Duodenal mucosa (tissue), 2 donors: ENCODE data around the gene ZNF121.
"Not testable (repeated sequence)": the region's sequence is repeated elsewhere in the genome, so short reads cannot be mapped to it uniquely, and the experiment has no call there.

ENCODE experiments used
- H3K27ac ChIP-seq: one replicate; pipeline ENCODE4 v1.7.0; 2013; ENCODE audit warnings: low read depth, low read length
- H3K27me3 ChIP-seq, 2 donors: one replicate each; pipeline ENCODE4 v1.7.0; 2013; ENCODE audit warnings: low read length in 2 of 2, control low read depth in 1 of 2; ENCODE audit not compliant: insufficient read depth in 2 of 2, control insufficient read depth in 1 of 2
- H3K36me3 ChIP-seq, 2 donors: one replicate each; pipeline ENCODE4 v1.7.0; 2013; ENCODE audit warnings: low read length in 2 of 2, control low read depth in 1 of 2; ENCODE audit not compliant: insufficient read depth in 2 of 2, control insufficient read depth in 1 of 2
- H3K4me1 ChIP-seq, 2 donors: one replicate each; pipeline ENCODE4 v1.7.0; 2013; ENCODE audit warnings: low read length in 2 of 2, control low read depth in 1 of 2; ENCODE audit not compliant: insufficient read depth in 2 of 2, control insufficient read depth in 1 of 2
- H3K4me3 ChIP-seq, 2 donors: one replicate each; pipeline ENCODE4 v1.7.0; 2013; ENCODE audit warnings: low read length in 2 of 2, low read depth in 1 of 2
- H3K9ac ChIP-seq, 2 donors: one replicate each; pipeline ENCODE4 v1.7.0; 2013; ENCODE audit warnings: low read length in 2 of 2, low read depth in 1 of 2
- H3K9me3 ChIP-seq, 2 donors: one replicate each; pipeline ENCODE4 v1.7.0; 2013; ENCODE audit warnings: low read length in 2 of 2, control low read depth in 1 of 2; ENCODE audit not compliant: control insufficient read depth in 1 of 2

Gene ZNF121

GRCh38 chr19:9539201-9539600, 45.1 kb downstream of the ZNF121 start:
- H3K9ac ChIP-seq, H3K4me1 ChIP-seq, H3K27ac ChIP-seq, H3K27me3 ChIP-seq: not testable (repeated sequence)
- Histone ChIP-seq H3K4me3 (peak overlapping the region; percentile 89 to 97), H3K36me3 (peaks cover 17 to 25% of the 10 kb centered on the region in 2 donors), H3K9me3 (peaks cover 2 to 21% of the 10 kb centered on the region in 2 donors)

- Histone ChIP-seq H3K4me1 (peaks cover 0 to 4% of the 10 kb centered on the region in 2 donors), H3K36me3 (peaks cover 25 to 33% of the 10 kb centered on the region in 2 donors), H3K4me3 (peak within 1 kb of the TSS; percentile 89 to 97), H3K27me3 (no peaks in the 10 kb centered on the region), H3K9ac (peak within 1 kb of the TSS; percentile 94), H3K9me3 (peaks cover 7 to 27% of the 10 kb centered on the region in 2 donors), H3K27ac (peak within 1 kb of the TSS; percentile 78)
Measured at GRCh38 chr19:9538183-9539058, 45.9 kb downstream of the ZNF121 start, which contains the start of gene ZNF426. TSS of gene ZNF426 (minus strand) at chr19:9538645. CDS start at chr19:9536232, 2,413 bp downstream.

DNA sequence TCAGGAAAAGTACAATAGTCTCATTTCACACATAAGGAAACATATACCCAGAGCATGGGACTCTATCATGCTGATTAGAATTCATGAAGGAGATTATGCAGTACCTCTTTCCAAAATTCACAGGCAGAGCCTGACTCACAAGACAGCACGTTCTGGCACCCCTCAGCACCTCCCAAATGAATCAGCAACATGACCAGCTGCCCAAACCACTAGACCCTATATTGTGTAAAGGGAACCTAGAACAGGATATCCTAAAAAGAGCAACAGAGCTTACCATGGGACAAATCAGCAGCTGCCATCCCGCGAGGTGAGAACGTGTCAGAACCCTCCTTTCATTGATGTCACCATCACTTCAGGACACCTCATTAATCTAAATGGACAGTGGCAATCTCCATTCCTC, 48.4 kb downstream of the ZNF121 start:
- peaks cover 0 to 4% of the 10 kb centered on the region in 2 donors for H3K4me1 ChIP-seq
- H3K4me3 ChIP-seq, result no peak overlapping the region
- H3K9me3 ChIP-seq, result peaks cover 30 to 39% of the 10 kb centered on the region in 2 donors
- H3K9ac ChIP-seq, result no peak overlapping the region
- peaks cover 37 to 58% of the 10 kb centered on the region in 2 donors for H3K36me3 ChIP-seq
- no peaks in the 10 kb centered on the region for H3K27me3 ChIP-seq
- no peak overlapping the region for H3K27ac ChIP-seq

DNA sequence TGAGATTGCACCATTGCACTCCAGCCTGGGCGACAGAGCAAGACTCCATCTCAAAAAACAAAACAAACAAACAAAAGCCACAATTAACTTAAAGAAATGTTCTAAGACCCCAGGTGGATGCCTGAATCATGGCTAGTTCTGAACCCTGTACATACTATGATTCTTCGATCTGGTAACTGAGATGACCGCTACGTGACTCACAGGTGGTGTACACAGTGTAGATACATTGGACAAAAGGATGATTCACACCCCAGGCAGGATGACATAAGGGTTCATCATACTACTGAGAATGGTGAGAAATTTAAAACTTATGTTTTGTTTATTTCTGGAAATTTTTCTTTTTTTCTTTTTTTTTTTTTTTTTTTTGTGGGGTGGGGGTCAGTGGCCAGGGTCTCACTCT, 52.4 kb downstream of the ZNF121 start:
- Histone ChIP-seq H3K9me3 (peaks cover 65 to 67% of the 10 kb centered on the region in 2 donors), H3K4me1 (no peaks in the 10 kb centered on the region), H3K4me3 (no peak overlapping the region), H3K27ac (no peak overlapping the region), H3K27me3 (no peaks in the 10 kb centered on the region), H3K36me3 (peaks cover 69 to 93% of the 10 kb centered on the region in 2 donors), H3K9ac (no peak overlapping the region)

- Histone ChIP-seq H3K9me3 (peaks cover 67 to 85% of the 10 kb centered on the region in 2 donors), H3K27ac (no peak overlapping the region), H3K27me3 (no peaks in the 10 kb centered on the region), H3K9ac (no peak overlapping the region), H3K4me3 (peak overlapping the region; percentile 26 to 34), H3K4me1 (no peaks in the 10 kb centered on the region), H3K36me3 (peaks cover 48 to 65% of the 10 kb centered on the region in 2 donors)
Measured at GRCh38 chr19:9528757-9529336, 55.5 kb downstream of the ZNF121 start.

- H3K4me3 ChIP-seq, result peak overlapping the region; percentile 25 to 29
Measured at GRCh38 chr19:9523885-9524474, 60.3 kb downstream of the ZNF121 start.

More at GRCh38 chr19:9523885-9524474, 60.3 kb downstream of the ZNF121 start:
- no peak overlapping the region for H3K27ac ChIP-seq
- no peaks in the 10 kb centered on the region for H3K4me1 ChIP-seq
- peaks cover 68 to 80% of the 10 kb centered on the region in 2 donors for H3K9me3 ChIP-seq
- peaks cover 16 to 19% of the 10 kb centered on the region in 2 donors for H3K36me3 ChIP-seq
- H3K27me3 ChIP-seq, result no peaks in the 10 kb centered on the region
- H3K9ac ChIP-seq, result no peak overlapping the region
